Measurements from ENCODE around the gene ZNF575.

Gene ZNF575

GRCh38 chr19:43572171-43572588 lies 39.2 kb downstream of the ZNF575 start (continued):
- TF ChIP-seq ZBTB20 (tag by site-specific recombination; IDR thresholded peaks at IDR 0.05) (peak; percentile 52; the same call in 1 of the 2 replicates), PRDM10 (tag by site-specific recombination; IDR thresholded peaks at IDR 0.05) (peak; percentile 72), ZSCAN16 (tag by site-specific recombination; IDR thresholded peaks at IDR 0.05) (peak; percentile 100), ZBTB26 (tag by site-specific recombination; optimal IDR thresholded peaks at IDR 0.05) (no peak), ZNF558 (tag by site-specific recombination; IDR thresholded peaks at IDR 0.05) (peak; percentile 67; the same call in 1 of the 2 replicates), ZNF785 (tag by site-specific recombination; IDR thresholded peaks at IDR 0.05) (no peak), ZNF19 (tag by site-specific recombination; IDR thresholded peaks at IDR 0.05; ENCODE audit: low read depth) (no peak), ZSCAN30 (tag by site-specific recombination; IDR thresholded peaks at IDR 0.05) (peak; percentile 59; the same call in 1 of the 2 replicates), ZNF654 (tag by site-specific recombination; IDR thresholded peaks at IDR 0.05; ENCODE audit: low read depth) (no peak), ZNF121 (tag by site-specific recombination; IDR thresholded peaks at IDR 0.05) (no peak), SP2 (tag by site-specific recombination; IDR thresholded peaks at IDR 0.05) (peak; percentile 35), ZIC2 (tag by site-specific recombination; IDR thresholded peaks at IDR 0.05) (no peak), KLF7 (tag by site-specific recombination; IDR thresholded peaks at IDR 0.05; ENCODE audit: borderline replicate concordance) (0 out of 2 replicates have a peak, but pooled peaks have one; percentile 12), ZBTB17 (tag by site-specific recombination; IDR thresholded peaks at IDR 0.05) (peak; percentile 89), HIC1 (tag by site-specific recombination; IDR thresholded peaks at IDR 0.05) (peak; percentile 92; the same call in 1 of the 2 replicates), ZNF366 (tag by site-specific recombination; conservative IDR thresholded peaks at IDR 0.05) (peak; percentile 99), ZNF664 (tag by site-specific recombination; IDR thresholded peaks at IDR 0.05) (peak; percentile 43; the same call in 1 of the 2 replicates), ZNF146 (tag by site-specific recombination; IDR thresholded peaks at IDR 0.05) (no peak), ZNF626 (tag by site-specific recombination; IDR thresholded peaks at IDR 0.05) (no peak), ZNF561 (tag by site-specific recombination; IDR thresholded peaks at IDR 0.05; ENCODE audit: borderline replicate concordance) (peak; percentile 80), SP3 (tag by site-specific recombination; IDR thresholded peaks at IDR 0.05) (peak; percentile 22; the same call in 1 of the 2 replicates), YY1 (tag by site-specific recombination; IDR thresholded peaks at IDR 0.05) (no peak), SP7 (tag by site-specific recombination; IDR thresholded peaks at IDR 0.05) (peak; percentile 80), SCRT1 (tag by site-specific recombination; IDR thresholded peaks at IDR 0.05; ENCODE audit: borderline replicate concordance) (peak; percentile 90), ZFHX2 (tag by site-specific recombination; conservative IDR thresholded peaks at IDR 0.05) (peak; percentile 95), ZNF391 (tag by site-specific recombination; IDR thresholded peaks at IDR 0.05; ENCODE audit: borderline replicate concordance, low read depth) (0 out of 2 replicates have a peak, but pooled peaks have one; percentile 67), ZNF623 (tag by site-specific recombination; IDR thresholded peaks at IDR 0.05) (0 out of 2 replicates have a peak, but pooled peaks have one; percentile 1)
- TF ChIP-seq, protein P1, sequence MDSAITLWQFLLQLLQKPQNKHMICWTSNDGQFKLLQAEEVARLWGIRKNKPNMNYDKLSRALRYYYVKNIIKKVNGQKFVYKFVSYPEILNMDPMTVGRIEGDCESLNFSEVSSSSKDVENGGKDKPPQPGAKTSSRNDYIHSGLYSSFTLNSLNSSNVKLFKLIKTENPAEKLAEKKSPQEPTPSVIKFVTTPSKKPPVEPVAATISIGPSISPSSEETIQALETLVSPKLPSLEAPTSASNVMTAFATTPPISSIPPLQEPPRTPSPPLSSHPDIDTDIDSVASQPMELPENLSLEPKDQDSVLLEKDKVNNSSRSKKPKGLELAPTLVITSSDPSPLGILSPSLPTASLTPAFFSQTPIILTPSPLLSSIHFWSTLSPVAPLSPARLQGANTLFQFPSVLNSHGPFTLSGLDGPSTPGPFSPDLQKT (IDR thresholded peaks at IDR 0.05; ENCODE audit: borderline replicate concordance, low read depth, low read length): no peak
- TF ChIP-seq, protein P2, sequence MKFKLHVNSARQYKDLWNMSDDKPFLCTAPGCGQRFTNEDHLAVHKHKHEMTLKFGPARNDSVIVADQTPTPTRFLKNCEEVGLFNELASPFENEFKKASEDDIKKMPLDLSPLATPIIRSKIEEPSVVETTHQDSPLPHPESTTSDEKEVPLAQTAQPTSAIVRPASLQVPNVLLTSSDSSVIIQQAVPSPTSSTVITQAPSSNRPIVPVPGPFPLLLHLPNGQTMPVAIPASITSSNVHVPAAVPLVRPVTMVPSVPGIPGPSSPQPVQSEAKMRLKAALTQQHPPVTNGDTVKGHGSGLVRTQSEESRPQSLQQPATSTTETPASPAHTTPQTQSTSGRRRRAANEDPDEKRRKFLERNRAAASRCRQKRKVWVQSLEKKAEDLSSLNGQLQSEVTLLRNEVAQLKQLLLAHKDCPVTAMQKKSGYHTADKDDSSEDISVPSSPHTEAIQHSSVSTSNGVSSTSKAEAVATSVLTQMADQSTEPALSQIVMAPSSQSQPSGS (tag by site-specific recombination; IDR thresholded peaks at IDR 0.05; ENCODE audit: low read depth): peak; percentile 94
- TF ChIP-seq, protein P3, sequence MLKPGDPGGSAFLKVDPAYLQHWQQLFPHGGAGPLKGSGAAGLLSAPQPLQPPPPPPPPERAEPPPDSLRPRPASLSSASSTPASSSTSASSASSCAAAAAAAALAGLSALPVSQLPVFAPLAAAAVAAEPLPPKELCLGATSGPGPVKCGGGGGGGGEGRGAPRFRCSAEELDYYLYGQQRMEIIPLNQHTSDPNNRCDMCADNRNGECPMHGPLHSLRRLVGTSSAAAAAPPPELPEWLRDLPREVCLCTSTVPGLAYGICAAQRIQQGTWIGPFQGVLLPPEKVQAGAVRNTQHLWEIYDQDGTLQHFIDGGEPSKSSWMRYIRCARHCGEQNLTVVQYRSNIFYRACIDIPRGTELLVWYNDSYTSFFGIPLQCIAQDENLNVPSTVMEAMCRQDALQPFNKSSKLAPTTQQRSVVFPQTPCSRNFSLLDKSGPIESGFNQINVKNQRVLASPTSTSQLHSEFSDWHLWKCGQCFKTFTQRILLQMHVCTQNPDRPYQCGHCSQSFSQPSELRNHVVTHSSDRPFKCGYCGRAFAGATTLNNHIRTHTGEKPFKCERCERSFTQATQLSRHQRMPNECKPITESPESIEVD (tag by site-specific recombination; IDR thresholded peaks at IDR 0.05): peak; percentile 99

Data from HEK293 (cell line).